Smooth muscle cell (in vitro differentiated cells): ENCODE data around the gene LHFPL2. TPM values are rescaled to one million over a fixed set of nuclear protein-coding genes. Genes with fewer than 3 reads are reported as not detected.
"Not testable (repeated sequence)": the region's sequence is repeated elsewhere in the genome, so short reads cannot be mapped to it uniquely, and the experiment has no call there.

ENCODE experiments used
- DNase-seq: peaks from one replicate; lab custom pipeline; 2025; ENCODE audit not compliant: unreplicated experiment; lab: John Stamatoyannopoulos, UW
- H2AFZ ChIP-seq: fragments of 200-600 bp; sonication (generic); 2 replicates; pipeline ENCODE4 v1.6.0; 2016; ENCODE audit warnings: antibody characterized with exemption, low read depth, mild to moderate bottlenecking
- H3F3A ChIP-seq: fragments of 200-600 bp; sonication (generic); 2 replicates; pipeline ENCODE4 v1.6.0; 2017; ENCODE audit warnings: antibody characterized with exemption, low read depth
- H3K27ac ChIP-seq: fragments of 200-600 bp; sonication (generic); 2 replicates; pipeline ENCODE4 v1.5.1; 2016; ENCODE audit warnings: low read depth, mild to moderate bottlenecking
- H3K27me3 ChIP-seq: fragments of 200-600 bp; sonication (generic); 2 replicates; pipeline ENCODE4 v1.6.1; 2016; ENCODE audit warnings: low read depth, mild to moderate bottlenecking
- H3K36me3 ChIP-seq: fragments of 200-600 bp; sonication (generic); 2 replicates; pipeline ENCODE4 v1.5.1; 2016; ENCODE audit warnings: low read depth
- H3K4me1 ChIP-seq: fragments of 200-600 bp; sonication (generic); 2 replicates; pipeline ENCODE4 v1.5.1; 2016; ENCODE audit warnings: low read depth
- H3K4me2 ChIP-seq: fragments of 200-600 bp; sonication (generic); 2 replicates; pipeline ENCODE4 v1.6.0; 2016; ENCODE audit warnings: mild to moderate bottlenecking
- H3K4me3 ChIP-seq: fragments of 200-600 bp; sonication (generic); 2 replicates; pipeline ENCODE4 v1.5.1; 2016; ENCODE audit warnings: mild to moderate bottlenecking
- H3K79me2 ChIP-seq: fragments of 200-600 bp; sonication (generic); 2 replicates; pipeline ENCODE4 v1.6.0; 2016; ENCODE audit warnings: low read depth, mild to moderate bottlenecking
- H3K9ac ChIP-seq: fragments of 200-600 bp; sonication (generic); 2 replicates; pipeline ENCODE4 v1.6.0; 2016; ENCODE audit warnings: low read depth
- H3K9me3 ChIP-seq: fragments of 200-600 bp; sonication (generic); replicated peaks from 2 replicates; pipeline ENCODE4 v1.5.1; 2016; ENCODE audit warnings: low read depth
- H4K20me1 ChIP-seq: fragments of 200-600 bp; sonication (generic); 2 replicates; pipeline ENCODE4 v1.6.0; 2016; ENCODE audit warnings: low read depth
- CTCF ChIP-seq: fragments of 200-600 bp; sonication (generic); IDR thresholded peaks from 2 replicates; pipeline ENCODE4 v1.5.1; 2017; ENCODE audit warnings: borderline replicate concordance, mild to moderate bottlenecking, antibody characterized with exemption; ENCODE audit not compliant: insufficient read depth, poor library complexity, severe bottlenecking
- WGBS: methylation state at CpG from one replicate; pipeline ENCODE4 v1.1.7; 2016; ENCODE audit warnings: low lambda C conversion rate; 5-methylcytosine and 5-hydroxymethylcytosine counted together
- polyA plus RNA-seq: library from polyadenylated mRNA; unstranded; fragments of >200 nt; fragmentation: Nextera tagmentation; extraction: Ambion mirVana; gene quantifications from 2 replicates; pipeline ENCODE4 v1.2.1, GENCODE V29; 2016
- total RNA-seq: library from RNA; depleted of rRNA; stranded (reverse); fragments of >200 nt; gene quantifications from 2 replicates; pipeline ENCODE4 v1.2.3, GENCODE V29; 2014

LHFPL2 gene
- total and polyA plus RNA-seq, 2 experiments from 2014 or later = 13.4 to 18.6 TPM

- H3K9ac ChIP-seq = no peak overlapping the region
- H3K27me3 ChIP-seq = no peaks in the 10 kb centered on the region
- no peak overlapping the region for H2AFZ ChIP-seq
- H3K4me1 ChIP-seq = peaks cover 14% of the 10 kb centered on the region
- TF ChIP-seq CTCF = no peak
- no peaks in the 10 kb centered on the region for H3F3A ChIP-seq
- 88% methylated on average over 2 of the region's 2 CpGs for WGBS
- H3K27ac ChIP-seq = no peak overlapping the region
- H3K36me3 ChIP-seq = no peaks in the 10 kb centered on the region
- H3K4me3 ChIP-seq = no peak overlapping the region
- no peak overlapping the region for H3K4me2 ChIP-seq
- H4K20me1 ChIP-seq = no peaks in the 10 kb centered on the region
- H3K9me3 ChIP-seq = no peaks in the 10 kb centered on the region
- DNase-seq = no peak
- H3K79me2 ChIP-seq = no peaks in the 10 kb centered on the region
Observed at GRCh38 chr5:78691084-78691960, 42.8 kb upstream of the LHFPL2 start.

GRCh38 chr5:78690253-78690972 lies 41.8 kb upstream of the LHFPL2 start:
- H3K79me2 ChIP-seq = no peaks in the 10 kb centered on the region
- H3K27me3 ChIP-seq = no peaks in the 10 kb centered on the region
- no peaks in the 10 kb centered on the region for H3K36me3 ChIP-seq
- H3K4me3 ChIP-seq = no peak overlapping the region
- no peak for DNase-seq
- no peak overlapping the region for H3K9ac ChIP-seq
- H4K20me1 ChIP-seq = no peaks in the 10 kb centered on the region
- WGBS = 51% methylated on average over 4 of the region's 4 CpGs
- H3K4me1 ChIP-seq = peaks cover 14% of the 10 kb centered on the region
- H3F3A ChIP-seq = no peaks in the 10 kb centered on the region
- no peaks in the 10 kb centered on the region for H3K9me3 ChIP-seq
- no peak overlapping the region for H3K4me2 ChIP-seq
- no peak for TF ChIP-seq CTCF
- H2AFZ ChIP-seq = no peak overlapping the region
- no peak overlapping the region for H3K27ac ChIP-seq

GRCh38 chr5:78689540-78690252 lies 41.1 kb upstream of the LHFPL2 start:
- Histone ChIP-seq H3F3A (no peaks in the 10 kb centered on the region), H3K4me2 (no peak overlapping the region), H3K4me3 (no peak overlapping the region), H3K4me1 (peaks cover 14% of the 10 kb centered on the region), H3K79me2 (no peaks in the 10 kb centered on the region), H3K9me3 (no peaks in the 10 kb centered on the region), H3K27me3 (no peaks in the 10 kb centered on the region), H3K9ac (no peak overlapping the region), H2AFZ (no peak overlapping the region), H3K36me3 (no peaks in the 10 kb centered on the region), H4K20me1 (no peaks in the 10 kb centered on the region), H3K27ac (no peak overlapping the region)
- no peak for DNase-seq
- WGBS = 97% methylated on average over 3 of the region's 3 CpGs
- TF ChIP-seq CTCF = no peak

GRCh38 chr5:78687514-78687913 lies 38.9 kb upstream of the LHFPL2 start:
- WGBS = 95% methylated on average over 4 of the region's 4 CpGs
- H2AFZ ChIP-seq = not testable (repeated sequence)

GRCh38 chr5:78683905-78684304 lies 35.3 kb upstream of the LHFPL2 start:
- not testable (repeated sequence) for H3K36me3 ChIP-seq, H3K9me3 ChIP-seq, H3F3A ChIP-seq, H3K4me3 ChIP-seq, H3K4me2 ChIP-seq, H3K27me3 ChIP-seq, H3K27ac ChIP-seq, H2AFZ ChIP-seq, H4K20me1 ChIP-seq, H3K79me2 ChIP-seq, H3K9ac ChIP-seq, DNase-seq, H3K4me1 ChIP-seq
- WGBS = 95% methylated on average over 5 of the region's 5 CpGs

More at GRCh38 chr5:78687514-78687913, 38.9 kb upstream of the LHFPL2 start:
- not testable (repeated sequence) for H4K20me1 ChIP-seq, H3K36me3 ChIP-seq, H3K4me2 ChIP-seq, H3F3A ChIP-seq, H3K27ac ChIP-seq, DNase-seq, H3K9ac ChIP-seq, H3K79me2 ChIP-seq, H3K9me3 ChIP-seq, H3K4me3 ChIP-seq, H3K27me3 ChIP-seq
- H3K4me1 ChIP-seq = peaks cover 14% of the 10 kb centered on the region
